Activated T-cell treated with anti-CD3 and anti-CD28 coated beads, Interleukin-2, amount 50 U/mL, for 4 hours (primary cell): ENCODE measurements around the gene COBL. TPM values are rescaled to one million over a fixed set of nuclear protein-coding genes. Genes with fewer than 3 reads are reported as not detected.
"Not testable (repeated sequence)": the region's sequence is repeated elsewhere in the genome, so short reads cannot be mapped to it uniquely, and the experiment has no call there.

Experiments
- ATAC-seq, 2 donors: fragments of 200-7000 bp; cut with Tn5 transposase; one replicate each; pipeline ENCODE4 v1.10.0; 2021
- DNase-seq: peaks from one replicate; pipeline ENCODE4 v3.0.0-alpha.2; 2020
- H3K27me3 Mint-ChIP-seq: one replicate; pipeline ENCODE4 v1.8.0; 2021; ENCODE audit warnings: low read depth, mixed read lengths
- H3K36me3 Mint-ChIP-seq: one replicate; pipeline ENCODE4 v1.8.0; 2022; ENCODE audit warnings: mixed read lengths; ENCODE audit not compliant: insufficient read depth
- H3K4me1 Mint-ChIP-seq: one replicate; pipeline ENCODE4 v1.8.0; 2021; ENCODE audit warnings: low read depth, mixed read lengths
- H3K4me3 Mint-ChIP-seq: one replicate; pipeline ENCODE4 v1.8.0; 2021; ENCODE audit warnings: mild to moderate bottlenecking, moderate library complexity, mixed read lengths
- H3K9me3 Mint-ChIP-seq: one replicate; pipeline ENCODE4 v1.8.0; 2021; ENCODE audit warnings: mixed read lengths
- total RNA-seq, 3 donors: library from RNA; stranded (reverse); gene quantifications; one replicate each; pipeline ENCODE4 v1.2.1, GENCODE V29; 2021

Gene COBL
- total RNA-seq, 3 donors from 2014 or later = 0.03 TPM; not detected in 2

- no peaks in the 10 kb centered on the region for H3K36me3 Mint-ChIP-seq
- DNase-seq (no peak), ATAC-seq (no peak)
- H3K4me3 Mint-ChIP-seq = no peak overlapping the region
- no peaks in the 10 kb centered on the region for H3K4me1 Mint-ChIP-seq
- H3K9me3 Mint-ChIP-seq = no peaks in the 10 kb centered on the region
- H3K27me3 Mint-ChIP-seq = no peaks in the 10 kb centered on the region
These were observed 303.3 kb downstream of the COBL start for GRCh38 chr7:51013218-51013786.

DNA sequence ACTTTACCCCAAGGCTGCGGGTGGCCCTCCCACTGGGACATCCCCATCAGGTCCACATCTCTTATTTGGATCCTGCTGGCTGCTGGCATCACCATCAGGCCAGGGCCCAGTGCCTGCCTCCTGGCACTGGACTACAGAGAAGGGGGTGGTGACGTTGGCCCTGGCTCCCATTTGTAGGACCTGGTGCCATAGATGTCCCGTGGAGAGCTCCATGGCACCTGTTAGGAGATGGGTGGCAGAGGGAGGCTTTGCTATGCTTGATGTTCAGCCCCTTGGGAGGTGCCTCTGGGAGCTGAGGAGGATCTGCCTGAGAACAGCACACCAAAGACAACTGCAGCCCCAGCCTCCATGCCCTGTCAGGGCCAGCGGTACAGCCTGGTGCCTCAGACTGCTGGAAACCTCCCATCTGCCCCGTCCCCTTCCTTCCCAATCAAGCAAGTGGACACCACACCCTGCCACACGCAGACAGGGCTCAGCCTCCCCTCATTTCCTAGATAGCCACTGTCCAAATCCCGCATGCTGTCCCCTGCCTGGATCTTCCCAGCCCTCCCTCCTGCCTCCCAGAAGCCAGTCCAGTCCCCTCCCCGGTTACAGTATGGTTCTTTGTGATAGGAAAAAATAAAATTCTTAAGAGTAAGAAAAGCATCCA, 303.9 kb downstream of the COBL start:
- H3K36me3 Mint-ChIP-seq = no peaks in the 10 kb centered on the region
- H3K27me3 Mint-ChIP-seq = no peaks in the 10 kb centered on the region
- H3K4me1 Mint-ChIP-seq = no peaks in the 10 kb centered on the region
- H3K9me3 Mint-ChIP-seq = no peaks in the 10 kb centered on the region
- DNase-seq (no peak), ATAC-seq (no peak)
- no peak overlapping the region for H3K4me3 Mint-ChIP-seq

DNA sequence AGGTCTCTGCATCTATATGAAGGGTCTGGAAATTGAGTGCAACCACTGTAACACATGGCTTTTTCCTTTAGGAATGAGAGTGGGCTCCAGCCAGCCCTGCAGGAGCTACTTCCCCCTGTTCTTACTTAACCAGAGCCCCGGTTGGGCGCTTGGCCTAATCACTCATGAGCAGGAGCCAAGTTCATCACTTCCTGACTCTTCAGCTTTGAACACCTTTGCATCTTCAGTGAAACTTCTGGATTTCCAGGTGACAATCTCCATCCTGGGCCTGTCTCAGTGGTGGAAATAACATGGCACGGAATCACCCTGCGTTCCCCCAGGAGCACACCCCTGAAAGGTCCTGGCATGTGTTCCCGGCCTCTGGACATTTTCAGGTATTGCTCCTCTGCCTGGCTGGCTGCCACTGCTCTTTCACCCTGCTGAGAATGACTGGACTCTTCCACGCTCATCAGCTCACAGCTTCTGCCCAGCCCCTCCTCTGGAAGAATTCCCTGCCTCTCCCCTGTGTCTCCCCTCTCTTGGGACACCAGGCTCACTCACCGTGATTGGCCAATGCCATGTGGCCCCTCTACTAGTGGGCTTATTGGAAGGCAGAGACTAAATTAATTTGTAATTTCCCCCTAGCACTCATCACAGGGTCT, 304.8 kb downstream of the COBL start:
- Mint-ChIP-seq H3K4me3 (no peak overlapping the region), H3K27me3 (no peaks in the 10 kb centered on the region), H3K9me3 (no peaks in the 10 kb centered on the region), H3K36me3 (no peaks in the 10 kb centered on the region), H3K4me1 (no peaks in the 10 kb centered on the region)
- ATAC-seq = no peak
- no peak for DNase-seq

GRCh38 chr7:51010534-51010933, 306.1 kb downstream of the COBL start:
- H3K4me1 Mint-ChIP-seq = no peaks in the 10 kb centered on the region
- no peaks in the 10 kb centered on the region for H3K27me3 Mint-ChIP-seq
- no peaks in the 10 kb centered on the region for H3K36me3 Mint-ChIP-seq
- DNase-seq (no peak), ATAC-seq (no peak)
- H3K9me3 Mint-ChIP-seq = no peaks in the 10 kb centered on the region
- no peak overlapping the region for H3K4me3 Mint-ChIP-seq

GRCh38 chr7:51009716-51010496, 306.7 kb downstream of the COBL start:
- Mint-ChIP-seq H3K4me3 (no peak overlapping the region), H3K27me3 (no peaks in the 10 kb centered on the region), H3K4me1 (no peaks in the 10 kb centered on the region), H3K36me3 (no peaks in the 10 kb centered on the region), H3K9me3 (no peaks in the 10 kb centered on the region)
- ATAC-seq = no peak
- DNase-seq = no peak

GRCh38 chr7:51007551-51008505, 308.8 kb downstream of the COBL start:
- Mint-ChIP-seq H3K27me3 (no peaks in the 10 kb centered on the region), H3K9me3 (no peaks in the 10 kb centered on the region), H3K4me3 (no peak overlapping the region), H3K36me3 (no peaks in the 10 kb centered on the region), H3K4me1 (no peaks in the 10 kb centered on the region)
- ATAC-seq (no peak), DNase-seq (no peak)

DNA sequence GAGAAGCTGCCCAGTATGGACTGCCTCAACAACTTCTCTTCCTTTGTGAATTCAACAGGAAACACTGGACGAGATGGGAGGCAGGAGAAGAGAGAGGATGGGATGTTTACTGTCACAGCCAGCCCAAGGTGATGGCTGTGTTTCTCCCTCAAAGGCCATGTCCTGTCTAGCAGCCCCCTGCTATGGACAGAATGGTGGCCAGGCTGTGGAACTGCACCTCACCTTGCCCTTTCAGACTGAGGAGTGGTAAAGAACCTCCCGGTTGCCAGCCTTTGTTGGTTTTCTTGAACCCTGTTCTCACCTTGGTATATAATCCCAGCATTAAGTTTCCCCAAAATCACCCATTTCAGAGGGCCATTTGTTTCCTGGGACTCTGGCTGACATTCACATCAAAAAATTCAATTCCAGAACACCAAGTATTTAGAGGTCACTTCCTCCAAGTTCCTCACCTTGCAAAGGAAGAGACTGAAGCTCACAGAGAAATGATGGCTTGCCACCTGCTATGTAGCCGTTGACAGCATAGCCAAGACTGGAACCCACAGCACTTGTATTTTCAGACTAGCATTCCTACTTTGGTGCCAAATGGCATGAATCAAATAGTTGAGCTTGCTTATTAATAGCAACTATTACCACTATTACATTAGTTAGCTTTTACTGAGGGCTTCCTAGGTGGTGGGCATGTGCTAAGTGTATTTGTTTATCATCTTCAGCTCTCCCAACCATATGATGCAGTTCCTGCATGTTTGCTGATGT, 309.9 kb downstream of the COBL start:
- no peak for DNase-seq
- no peak for ATAC-seq
- Mint-ChIP-seq H3K4me3 (no peak overlapping the region), H3K4me1 (no peaks in the 10 kb centered on the region), H3K27me3 (no peaks in the 10 kb centered on the region), H3K36me3 (no peaks in the 10 kb centered on the region), H3K9me3 (no peaks in the 10 kb centered on the region)

DNA sequence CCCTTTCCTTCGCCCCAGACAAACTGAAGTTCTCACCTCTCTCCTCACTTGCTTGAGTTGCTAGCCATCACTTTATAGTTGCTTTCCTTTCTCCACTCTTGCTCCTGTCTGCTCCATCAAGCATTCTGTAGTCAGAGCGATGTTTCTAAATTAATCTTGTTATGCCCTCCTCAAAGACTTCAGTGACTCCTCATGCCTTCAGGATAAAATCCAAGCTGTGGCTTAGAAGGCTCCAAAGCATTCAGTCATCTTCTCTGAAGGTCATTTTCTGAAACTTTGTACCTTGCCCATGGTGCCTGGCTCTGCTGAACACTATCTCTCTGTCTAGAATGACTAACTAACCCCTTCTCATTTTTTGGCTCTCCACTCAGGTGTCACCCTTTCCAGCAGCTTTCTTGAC, 311.5 kb downstream of the COBL start:
- no peaks in the 10 kb centered on the region for H3K27me3 Mint-ChIP-seq
- DNase-seq = no peak
- ATAC-seq = no peak
- H3K4me1 Mint-ChIP-seq = no peaks in the 10 kb centered on the region
- no peak overlapping the region for H3K4me3 Mint-ChIP-seq
- H3K36me3 Mint-ChIP-seq = no peaks in the 10 kb centered on the region
- peaks cover 3% of the 10 kb centered on the region for H3K9me3 Mint-ChIP-seq

GRCh38 chr7:51000956-51001355, 315.7 kb downstream of the COBL start:
- no peak for ATAC-seq

GRCh38 chr7:50994753-50995319, 321.8 kb downstream of the COBL start:
- peaks cover 4% of the 10 kb centered on the region for H3K27me3 Mint-ChIP-seq
- DNase-seq (no peak), ATAC-seq (no peak)
- no peaks in the 10 kb centered on the region for H3K4me1 Mint-ChIP-seq
- H3K4me3 Mint-ChIP-seq = no peak overlapping the region
- H3K36me3 Mint-ChIP-seq = no peaks in the 10 kb centered on the region
- H3K9me3 Mint-ChIP-seq = peaks cover 3% of the 10 kb centered on the region

More at GRCh38 chr7:51000956-51001355, 315.7 kb downstream of the COBL start:
- Mint-ChIP-seq H3K27me3 (no peaks in the 10 kb centered on the region), H3K36me3 (no peaks in the 10 kb centered on the region), H3K4me1 (no peaks in the 10 kb centered on the region), H3K9me3 (peaks cover 3% of the 10 kb centered on the region), H3K4me3 (no peak overlapping the region)
- no peak for DNase-seq

GRCh38 chr7:50990214-50990613, 326.4 kb downstream of the COBL start:
- H3K9me3 Mint-ChIP-seq, H3K4me3 Mint-ChIP-seq, H3K4me1 Mint-ChIP-seq, DNase-seq, ATAC-seq, H3K36me3 Mint-ChIP-seq, H3K27me3 Mint-ChIP-seq: not testable (repeated sequence)

- Mint-ChIP-seq H3K27me3 (peaks cover 3% of the 10 kb centered on the region), H3K4me1 (no peaks in the 10 kb centered on the region), H3K4me3 (no peak overlapping the region), H3K36me3 (no peaks in the 10 kb centered on the region), H3K9me3 (peaks cover 3% of the 10 kb centered on the region)
- no peak for DNase-seq
- ATAC-seq = no peak
These were observed 327.6 kb downstream of the COBL start for GRCh38 chr7:50988988-50989387.

GRCh38 chr7:50988465-50988864, 328.1 kb downstream of the COBL start:
- peaks cover 3% of the 10 kb centered on the region for H3K27me3 Mint-ChIP-seq
- H3K36me3 Mint-ChIP-seq = no peaks in the 10 kb centered on the region
- ATAC-seq = no peak
- H3K4me1 Mint-ChIP-seq = no peaks in the 10 kb centered on the region
- H3K4me3 Mint-ChIP-seq = no peak overlapping the region
- peaks cover 3% of the 10 kb centered on the region for H3K9me3 Mint-ChIP-seq
- DNase-seq = no peak
